Retina (tissue), 1 donor: ENCODE data around the gene PIERCE2.
"Not testable (repeated sequence)": the region's sequence is repeated elsewhere in the genome, so short reads cannot be mapped to it uniquely, and the experiment has no call there.

Source experiments
- DNase-seq: peaks from one replicate; pipeline ENCODE4 v3.0.0-alpha.2; 2016

PIERCE2 gene

DNA sequence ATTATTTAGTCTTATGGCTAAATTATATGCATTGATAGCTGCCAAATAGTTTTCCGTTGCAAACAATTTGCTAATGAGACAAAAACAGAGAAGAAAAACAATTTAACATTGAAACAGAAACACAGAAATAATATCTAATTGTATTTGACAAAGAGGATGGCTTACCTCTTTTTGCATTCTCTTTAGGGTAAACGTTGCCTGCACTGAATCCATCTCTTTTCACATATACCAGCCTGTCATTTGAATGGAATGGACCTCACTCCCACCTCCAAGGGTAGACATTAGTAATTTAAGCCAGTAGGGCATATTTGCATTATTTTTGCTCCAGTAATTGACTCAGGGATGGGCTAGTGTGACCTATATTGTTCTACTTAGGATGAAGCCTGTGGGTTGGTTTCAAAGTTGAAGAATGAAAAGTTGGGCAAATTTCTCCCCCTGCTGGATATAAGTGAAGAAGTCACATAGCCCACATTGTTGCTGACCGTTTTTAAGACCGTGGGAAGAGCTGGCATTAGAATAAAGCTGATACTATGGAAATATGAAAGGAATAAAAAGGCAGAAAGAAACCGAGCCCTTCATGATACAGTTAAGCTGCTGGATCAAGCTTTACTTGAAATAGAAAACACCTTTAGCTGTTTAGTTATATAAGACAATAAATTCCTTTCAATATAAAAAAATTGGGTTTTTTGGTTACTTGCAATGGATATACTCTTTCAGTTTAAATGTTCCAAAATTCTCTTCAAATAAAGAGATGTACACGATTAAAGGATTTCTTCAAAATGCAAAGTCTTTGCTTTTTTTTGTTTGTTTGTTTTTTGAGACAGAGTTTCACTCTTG lies 26.9 kb downstream of the PIERCE2 start:
- DNase-seq = peak; percentile 29

DNA sequence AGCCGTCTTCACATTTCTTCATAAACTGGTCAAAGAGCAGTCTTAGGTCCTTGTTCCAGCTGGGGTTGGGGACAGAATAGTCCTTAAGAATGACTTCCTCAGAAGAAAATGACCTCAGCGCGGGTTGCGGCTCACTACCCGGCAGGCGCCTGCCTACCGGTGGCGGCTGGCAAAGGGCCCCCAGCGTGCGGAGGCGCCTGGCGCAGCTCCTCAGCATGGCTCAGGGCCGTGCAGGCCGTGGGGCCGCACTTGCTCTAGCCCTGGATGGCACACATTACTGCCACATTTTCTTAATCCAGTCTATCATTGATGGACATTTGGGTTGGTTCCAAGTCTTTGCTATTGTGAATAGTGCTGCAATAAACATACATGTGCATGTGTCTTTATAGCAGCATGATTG lies 34.8 kb downstream of the PIERCE2 start:
- DNase-seq = not testable (repeated sequence)

DNA sequence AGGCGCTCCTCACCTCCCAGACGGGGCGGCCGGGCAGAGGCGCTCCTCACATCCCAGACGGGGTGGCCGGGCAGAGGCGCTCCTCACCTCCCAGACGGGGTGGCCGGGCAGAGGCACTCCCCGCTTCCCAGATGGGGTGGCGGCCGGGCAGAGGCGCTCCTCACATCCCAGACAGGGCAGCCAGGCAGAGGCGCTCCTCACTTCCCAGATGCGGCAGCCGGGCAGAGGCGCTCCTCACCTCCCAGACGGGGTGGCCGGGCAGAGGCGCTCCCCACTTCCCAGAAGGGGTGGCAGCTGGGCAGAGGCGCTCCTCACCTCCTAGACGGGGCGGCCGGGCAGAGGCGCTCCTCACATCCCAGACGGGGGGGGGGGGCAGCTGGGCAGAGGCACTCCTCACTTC lies 37.6 kb downstream of the PIERCE2 start:
- DNase-seq = not testable (repeated sequence)

DNA sequence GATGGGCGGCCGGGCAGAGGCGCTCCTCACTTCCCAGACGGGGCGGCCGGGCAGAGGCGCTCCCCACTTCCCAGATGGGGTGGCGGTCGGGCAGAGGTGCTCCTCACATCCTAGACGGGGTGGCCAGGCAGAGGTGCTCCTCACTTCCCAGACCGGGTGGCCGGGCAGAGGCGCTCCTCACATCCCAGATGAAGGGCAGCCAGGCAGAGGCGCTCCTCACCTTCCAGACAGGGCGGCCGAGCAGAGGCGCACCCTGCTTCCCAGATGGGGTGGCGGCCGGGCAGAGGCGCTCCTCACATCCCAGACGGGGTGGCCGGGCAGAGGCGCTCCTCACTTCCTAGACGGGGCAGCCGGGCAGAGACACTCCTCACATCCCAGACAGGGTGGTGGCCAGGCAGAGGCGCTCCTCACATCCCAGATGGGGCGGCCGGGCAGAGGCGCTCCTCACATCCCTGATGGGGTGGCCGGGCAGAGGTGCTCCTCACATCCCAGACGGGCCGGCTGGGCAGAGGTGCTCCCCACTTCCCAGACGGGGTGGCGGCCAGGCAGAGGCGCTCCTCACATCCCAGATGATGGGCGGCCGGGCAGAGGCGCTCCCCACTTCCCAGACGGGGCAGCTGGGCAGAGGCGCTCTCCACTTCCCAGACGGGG lies 38.2 kb downstream of the PIERCE2 start:
- not testable (repeated sequence) for DNase-seq

- not testable (repeated sequence) for DNase-seq
These were observed 38.7 kb downstream of the PIERCE2 start for GRCh38 chr15:55447030-55447394.

- DNase-seq = no peak
These were observed 49.2 kb downstream of the PIERCE2 start for GRCh38 chr15:55457401-55458022.

GRCh38 chr15:55461447-55461846 lies 53.2 kb downstream of the PIERCE2 start:
- no peak for DNase-seq

GRCh38 chr15:55468321-55468720 lies 60.0 kb downstream of the PIERCE2 start:
- no peak for DNase-seq
